Activated CD4-positive, alpha-beta T cell treated with anti-CD3 and anti-CD28 coated beads, Interleukin-2, amount 50 U/mL, for 4 hours (primary cell): Measurements from ENCODE around the gene CSNK1G1.
"Not testable (repeated sequence)": the region's sequence is repeated elsewhere in the genome, so short reads cannot be mapped to it uniquely, and the experiment has no call there.

ENCODE experiments used
- DNase-seq, 2 experiments: peaks; one replicate each; pipeline ENCODE4 v3.0.0-alpha.2; 2020

CSNK1G1 gene

GRCh38 chr15:64355944-64356709, at the start of gene CSNK1G1:
TSS of gene CSNK1G1 (minus strand) at chr15:64356173. CDS start at chr15:64300499, 55,674 bp downstream.
- DNase-seq: peak; percentile 90 to 91

- no peak for DNase-seq
Measured at GRCh38 chr15:64400583-64400982, 44.6 kb upstream of the CSNK1G1 start.

- DNase-seq: no peak
Measured at GRCh38 chr15:64398575-64398974, 42.6 kb upstream of the CSNK1G1 start.

GRCh38 chr15:64396789-64397188, 40.8 kb upstream of the CSNK1G1 start:
- no peak for DNase-seq

GRCh38 chr15:64392471-64392870, 36.5 kb upstream of the CSNK1G1 start:
- not testable (repeated sequence) for DNase-seq

GRCh38 chr15:64389036-64389435, 33.1 kb upstream of the CSNK1G1 start:
- no peak for DNase-seq

- DNase-seq: peak; percentile 95
Measured at GRCh38 chr15:64387562-64388168, 31.7 kb upstream of the CSNK1G1 start, which contains the start of gene TRIP4. TSS of gene TRIP4 (plus strand) at chr15:64387836. CDS start at chr15:64387864, 28 bp downstream.

- no peak for DNase-seq
Measured at GRCh38 chr15:64386291-64386690, 30.3 kb upstream of the CSNK1G1 start.

GRCh38 chr15:64383760-64384159, 27.8 kb upstream of the CSNK1G1 start:
- no peak for DNase-seq

GRCh38 chr15:64381000-64381751, 25.2 kb upstream of the CSNK1G1 start, which contains the start of gene PCLAF:
TSS of gene PCLAF (minus strand) at chr15:64381441. CDS start at chr15:64381371, 70 bp downstream.
- DNase-seq: peak; percentile 85 to 86

- DNase-seq: not testable (repeated sequence)
Measured at GRCh38 chr15:64380130-64380870, 24.3 kb upstream of the CSNK1G1 start.

- DNase-seq: no peak
Measured at GRCh38 chr15:64379216-64379960, 23.4 kb upstream of the CSNK1G1 start.

GRCh38 chr15:64373360-64373759, 17.4 kb upstream of the CSNK1G1 start:
- no peak for DNase-seq

- DNase-seq: not testable (repeated sequence)
Measured at GRCh38 chr15:64371383-64371782, 15.4 kb upstream of the CSNK1G1 start.

- no peak for DNase-seq
Measured at GRCh38 chr15:64369078-64369607, 13.2 kb upstream of the CSNK1G1 start.

GRCh38 chr15:64361259-64361658, 5.3 kb upstream of the CSNK1G1 start:
- DNase-seq: no peak

- no peak for DNase-seq
Measured at GRCh38 chr15:64356710-64357040, 702 bp upstream of the CSNK1G1 start.

GRCh38 chr15:64355348-64355943, 527 bp downstream of the CSNK1G1 start:
- peak; percentile 41 to 42 for DNase-seq

- no peak for DNase-seq
Measured at GRCh38 chr15:64354688-64355344, 1.2 kb downstream of the CSNK1G1 start.

- DNase-seq: no peak
Measured at GRCh38 chr15:64351265-64351664, 4.7 kb downstream of the CSNK1G1 start.

GRCh38 chr15:64349375-64349774, 6.6 kb downstream of the CSNK1G1 start:
- DNase-seq: no peak
